ENCODE measurements around the gene KIF17. TPM values are rescaled to one million over a fixed set of nuclear protein-coding genes. Genes with fewer than 3 reads are reported as not detected.
A peak's percentile ranks its signal among the peaks of the same experiment; 100 is the strongest.

The KIF17 gene
- total RNA-seq, 1 experiment from 2014 or later: 2.4 TPM

GRCh38 chr1:20614131-20614579, 103.7 kb downstream of the KIF17 start:
- peak; percentile 6; the same call in 1 of the 2 replicates for ATAC-seq
- Histone ChIP-seq H3K4me2 (ENCODE audit: low read length) (peak overlapping the region; percentile 65), H3K9ac (ENCODE audit: low read length) (peak overlapping the region; percentile 70)

More at GRCh38 chr1:20614131-20614579, 103.7 kb downstream of the KIF17 start:
- no peak overlapping the region for H3K4me3 ChIP-seq (replicated peaks in 1 of 2; ENCODE audit: low read depth in 1 of 2, low read length in 2 of 2)
- DNase-seq (ENCODE audit: low read depth, low spot score): no peak
- H3K27ac ChIP-seq (ENCODE audit: low read depth, low read length): peak overlapping the region; percentile 94
- no peak overlapping the region for H2AFZ ChIP-seq (ENCODE audit: low read depth, low read length, poor library complexity, severe bottlenecking)
- TF ChIP-seq CBX3 (IDR thresholded peaks at IDR 0.05; ENCODE audit: low read depth) (peak; percentile 9), POLR2AphosphoS5 (IDR thresholded peaks at IDR 0.05; ENCODE audit: low read depth, low read length) (no peak), SIN3A (IDR thresholded peaks at IDR 0.05; ENCODE audit: low read depth) (no peak), EZH2phosphoT487 (IDR thresholded peaks at IDR 0.05; ENCODE audit: borderline replicate concordance) (no peak), ZFX (IDR thresholded peaks at IDR 0.05) (no peak; the same call in 1 of the 2 replicates), SRF (IDR thresholded peaks at IDR 0.05; ENCODE audit: low read depth) (no peak), TCF7L2 (IDR thresholded peaks at IDR 0.05; ENCODE audit: borderline replicate concordance, extremely low read depth, insufficient read depth, insufficient read length) (no peak), EZH2 (IDR thresholded peaks at IDR 0.05) (no peak), ZNF274 (IDR thresholded peaks at IDR 0.05; ENCODE audit: low read depth, low read length) (no peak), EGR1 (IDR thresholded peaks at IDR 0.05; ENCODE audit: low read depth) (peak; percentile 25; the same call in 1 of the 2 replicates)
- CTCF ChIA-PET: interaction anchor here (1.1 to 2.1 kb wide), 4 partner anchors 18 to 39 kb away, joined by 6 to 10 read pairs (median 6); partner anchors contain the start of gene CDA
- no peaks in the 10 kb centered on the region for H3K9me2 ChIP-seq (ENCODE audit: insufficient read depth)
- no peaks in the 10 kb centered on the region for H3K79me2 ChIP-seq (ENCODE audit: insufficient read depth, low read length)
- RAD21 ChIA-PET (ENCODE audit: low non-redundant PET in 1 of 2, low total read pairs in 2 of 2, uncharacterized antibody in 2 of 2, unreplicated experiment in 2 of 2): interaction anchor here (1.6 kb wide), 2 partner anchors 20 to 39 kb away, joined by 4 to 6 read pairs; no protein-coding TSS in a partner anchor
- BruUV-seq (replicated peaks): no TSS peak
- POLR2A ChIA-PET: interaction anchor here (1.0 to 1.3 kb wide), 2 partner anchors 20 to 39 kb away, joined by 5 read pairs; no protein-coding TSS in a partner anchor
- intact Hi-C loops (cut with micrococcal nuclease): loop anchor here (5.0 kb wide), 1 partner anchor 37 kb away; no protein-coding TSS in a partner anchor
- no peaks in the 10 kb centered on the region; a peak in 1 of 4 replicates for H3K36me3 ChIP-seq (ENCODE audit: control insufficient read depth in 1 of 2, insufficient read depth in 2 of 2, low read length in 2 of 2)
- peaks cover 34 to 45% of the 10 kb centered on the region in 2 experiments for H3K4me1 ChIP-seq (ENCODE audit: control insufficient read depth in 1 of 2, insufficient read depth in 2 of 2, low read length in 2 of 2)
- no peaks in the 10 kb centered on the region for H3K27me3 ChIP-seq (ENCODE audit: insufficient read depth, low read length)
- no peaks in the 10 kb centered on the region for H3K9me3 ChIP-seq (ENCODE audit: control insufficient read depth in 1 of 2, insufficient read depth in 1 of 2, low read depth in 1 of 2, low read length in 2 of 2)
- H4K20me1 ChIP-seq (ENCODE audit: insufficient read depth): no peaks in the 10 kb centered on the region

Other genes with a start within 250 kb of the KIF17 start
- 20.5 TPM for gene CAMK2N1, start 231.8 kb downstream of the KIF17 start, total RNA-seq (2021; ENCODE audit: unreplicated experiment)
- 24.7 TPM for gene MUL1, start 209.9 kb downstream of the KIF17 start, total RNA-seq (2021; ENCODE audit: unreplicated experiment)
- not detected for gene FAM43B, start 165.4 kb downstream of the KIF17 start, total RNA-seq (2021; ENCODE audit: unreplicated experiment)
- 28.6 TPM for gene CDA, start 128.9 kb downstream of the KIF17 start, total RNA-seq (2021; ENCODE audit: unreplicated experiment)
- gene PINK1, start 84.5 kb downstream of the KIF17 start, total RNA-seq (2021; ENCODE audit: unreplicated experiment): 29.4 TPM
- gene DDOST, start 56.6 kb downstream of the KIF17 start, total RNA-seq (2021; ENCODE audit: unreplicated experiment): 387 TPM
- gene SH2D5, start 14.7 kb upstream of the KIF17 start, total RNA-seq (2021; ENCODE audit: unreplicated experiment): 10.4 TPM
- 207 TPM for gene HP1BP3, start 69.3 kb upstream of the KIF17 start, total RNA-seq (2021; ENCODE audit: unreplicated experiment)

Data from HCT116 (cell line).